ENCODE results near the gene KATNB1. TPM values are rescaled to one million over a fixed set of nuclear protein-coding genes. Genes with fewer than 3 reads are reported as not detected.
"Not testable (repeated sequence)": the region's sequence is repeated elsewhere in the genome, so short reads cannot be mapped to it uniquely, and the experiment has no call there.

Gene KATNB1
- total RNA-seq, 1 donor from 2014 or later, result 33.5 TPM

DNA sequence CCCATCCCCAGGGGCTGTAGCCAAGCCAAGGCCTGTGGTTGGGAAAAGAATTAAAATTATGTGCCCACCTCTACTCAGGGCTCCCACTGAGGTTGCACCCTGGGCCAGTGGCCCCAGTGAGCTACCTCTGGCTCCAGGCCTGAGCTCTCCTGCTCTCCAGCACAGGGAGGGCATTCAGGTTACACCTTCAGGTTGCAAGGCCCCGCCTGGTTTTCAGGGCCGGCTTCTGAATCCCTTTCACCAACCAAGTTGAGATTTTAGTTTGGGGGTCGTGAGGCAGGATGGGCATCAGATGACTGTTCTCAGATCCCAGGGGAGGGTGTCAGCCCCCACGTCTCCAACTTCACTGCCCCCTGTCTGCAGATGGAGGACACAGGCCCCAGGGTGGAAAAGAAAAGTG is 8.0 kb upstream of the KATNB1 start:
- H3K27me3 Mint-ChIP-seq (ENCODE audit: insufficient read depth, low read depth), result peaks cover 2% of the 10 kb centered on the region
- H3K4me3 Mint-ChIP-seq, result peak overlapping the region; percentile 52
- no peaks in the 10 kb centered on the region for H3K36me3 ChIP-seq
- H3K27ac Mint-ChIP-seq, result no peak overlapping the region
- TF ChIP-seq, protein P1, sequence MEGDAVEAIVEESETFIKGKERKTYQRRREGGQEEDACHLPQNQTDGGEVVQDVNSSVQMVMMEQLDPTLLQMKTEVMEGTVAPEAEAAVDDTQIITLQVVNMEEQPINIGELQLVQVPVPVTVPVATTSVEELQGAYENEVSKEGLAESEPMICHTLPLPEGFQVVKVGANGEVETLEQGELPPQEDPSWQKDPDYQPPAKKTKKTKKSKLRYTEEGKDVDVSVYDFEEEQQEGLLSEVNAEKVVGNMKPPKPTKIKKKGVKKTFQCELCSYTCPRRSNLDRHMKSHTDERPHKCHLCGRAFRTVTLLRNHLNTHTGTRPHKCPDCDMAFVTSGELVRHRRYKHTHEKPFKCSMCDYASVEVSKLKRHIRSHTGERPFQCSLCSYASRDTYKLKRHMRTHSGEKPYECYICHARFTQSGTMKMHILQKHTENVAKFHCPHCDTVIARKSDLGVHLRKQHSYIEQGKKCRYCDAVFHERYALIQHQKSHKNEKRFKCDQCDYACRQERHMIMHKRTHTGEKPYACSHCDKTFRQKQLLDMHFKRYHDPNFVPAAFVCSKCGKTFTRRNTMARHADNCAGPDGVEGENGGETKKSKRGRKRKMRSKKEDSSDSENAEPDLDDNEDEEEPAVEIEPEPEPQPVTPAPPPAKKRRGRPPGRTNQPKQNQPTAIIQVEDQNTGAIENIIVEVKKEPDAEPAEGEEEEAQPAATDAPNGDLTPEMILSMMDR (IDR thresholded peaks at IDR 0.05), result peak; percentile 11
- TF ChIP-seq EZH2 (IDR thresholded peaks at IDR 0.05), result no peak
- H3K36me3 Mint-ChIP-seq, result no peaks in the 10 kb centered on the region
- no peak overlapping the region for H3K4me3 ChIP-seq
- H3F3A ChIP-seq (ENCODE audit: low read depth), result no peaks in the 10 kb centered on the region
- H3K79me2 ChIP-seq (ENCODE audit: low read depth), result no peaks in the 10 kb centered on the region
- H3K9me3 ChIP-seq (ENCODE audit: low read depth), result no peaks in the 10 kb centered on the region
- no peaks in the 10 kb centered on the region for H4K20me1 ChIP-seq (ENCODE audit: low read depth)
- H2AFZ ChIP-seq (replicated peaks), result no peak overlapping the region
- no peak for DNase-seq (ENCODE audit: low spot score)
- H3K4me2 ChIP-seq, result no peak overlapping the region
- H3K4me1 Mint-ChIP-seq, result no peaks in the 10 kb centered on the region
- no peaks in the 10 kb centered on the region for H3K9me3 Mint-ChIP-seq
- no peaks in the 10 kb centered on the region for H3K27me3 ChIP-seq
- H3K27ac ChIP-seq, result no peak overlapping the region
- no peaks in the 10 kb centered on the region for H3K4me1 ChIP-seq
- no peak overlapping the region for H3K9ac ChIP-seq

DNA sequence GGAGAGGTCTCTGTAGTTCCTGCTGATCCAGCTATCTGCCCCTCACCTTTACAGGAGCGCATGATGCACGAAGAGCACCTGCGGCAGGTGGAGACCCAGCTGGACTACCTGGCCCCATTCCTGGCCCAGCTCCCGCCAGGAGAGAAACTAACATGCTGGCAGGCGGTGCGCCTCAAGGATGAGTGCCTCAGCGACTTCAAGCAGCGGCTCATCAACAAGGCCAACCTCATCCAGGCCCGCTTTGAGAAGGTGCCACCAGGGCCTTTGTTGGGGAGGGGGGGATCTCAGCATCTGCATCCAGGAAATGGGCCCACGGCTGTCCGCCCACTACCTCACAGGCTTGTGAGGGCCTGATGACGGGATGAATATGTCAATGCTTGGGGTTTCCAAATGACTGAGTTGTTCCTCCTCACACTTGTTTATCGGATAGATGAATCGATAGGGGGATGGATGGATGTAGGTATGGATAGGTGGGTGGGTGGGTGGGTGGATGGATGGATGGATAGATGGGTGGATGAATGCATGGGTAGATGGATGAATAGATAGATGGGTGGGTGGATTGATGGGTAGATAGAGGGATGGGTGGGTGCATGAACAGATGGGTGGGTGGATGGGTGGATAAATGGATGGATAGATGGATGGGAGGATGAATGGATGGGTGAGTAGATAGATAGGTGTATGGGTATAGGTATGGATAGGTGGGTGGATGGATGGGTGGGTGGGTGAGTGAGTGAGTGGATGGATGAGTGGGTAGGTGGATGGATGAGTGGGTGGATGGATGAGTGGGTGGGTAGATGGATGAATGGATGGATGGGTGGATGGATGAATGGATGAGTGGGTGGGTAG is 7.0 kb upstream of the KATNB1 start:
- H3K4me2 ChIP-seq, result no peak overlapping the region
- TF ChIP-seq EZH2 (IDR thresholded peaks at IDR 0.05), result no peak
- TF ChIP-seq, protein P1 (IDR thresholded peaks at IDR 0.05), result no peak
- no peak for TF ChIP-seq EZH2phosphoT487 (IDR thresholded peaks at IDR 0.05)
- H3K9ac ChIP-seq, result no peak overlapping the region
- no peak overlapping the region for H2AFZ ChIP-seq (replicated peaks)
- no peaks in the 10 kb centered on the region for H3K4me1 Mint-ChIP-seq
- H3K79me2 ChIP-seq (ENCODE audit: low read depth), result no peaks in the 10 kb centered on the region
- H3F3A ChIP-seq (ENCODE audit: low read depth), result peaks cover 6% of the 10 kb centered on the region
- H3K36me3 Mint-ChIP-seq, result no peaks in the 10 kb centered on the region
- no peak overlapping the region for H3K27ac ChIP-seq
- H4K20me1 ChIP-seq (ENCODE audit: low read depth), result no peaks in the 10 kb centered on the region
- peak overlapping the region; percentile 50 for H3K27ac Mint-ChIP-seq
- H3K27me3 ChIP-seq, result no peaks in the 10 kb centered on the region
- no peaks in the 10 kb centered on the region for H3K9me3 ChIP-seq (ENCODE audit: low read depth)
- no peaks in the 10 kb centered on the region for H3K9me3 Mint-ChIP-seq
- no peaks in the 10 kb centered on the region for H3K36me3 ChIP-seq
- no peaks in the 10 kb centered on the region for H3K4me1 ChIP-seq
- DNase-seq (ENCODE audit: low spot score), result no peak
- no peak overlapping the region for H3K4me3 Mint-ChIP-seq
- H3K27me3 Mint-ChIP-seq (ENCODE audit: insufficient read depth, low read depth), result peaks cover 3% of the 10 kb centered on the region
- no peak overlapping the region for H3K4me3 ChIP-seq

DNA sequence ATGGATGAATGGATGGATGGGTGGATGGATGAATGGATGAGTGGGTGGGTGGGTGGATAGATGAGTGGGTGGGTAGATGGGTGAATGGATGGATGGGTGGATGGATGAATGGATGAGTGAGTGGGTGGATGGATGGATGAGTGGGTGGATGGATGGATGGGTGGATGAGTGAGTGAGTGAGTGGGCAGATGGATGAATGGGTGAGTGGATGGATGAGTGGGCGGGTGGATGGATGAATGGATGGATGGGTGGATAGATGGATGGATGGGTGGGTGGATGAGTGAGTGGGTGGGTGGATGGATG is 6.4 kb upstream of the KATNB1 start:
- H3K9me3 ChIP-seq (ENCODE audit: low read depth), result no peaks in the 10 kb centered on the region
- no peaks in the 10 kb centered on the region for H3K36me3 ChIP-seq
- peaks cover 8% of the 10 kb centered on the region for H3F3A ChIP-seq (ENCODE audit: low read depth)
- no peaks in the 10 kb centered on the region for H3K36me3 Mint-ChIP-seq
- no peak overlapping the region for H2AFZ ChIP-seq (replicated peaks)
- no peak overlapping the region for H3K4me3 ChIP-seq
- no peak overlapping the region for H3K27ac Mint-ChIP-seq
- no peak for DNase-seq (ENCODE audit: low spot score)
- no peaks in the 10 kb centered on the region for H4K20me1 ChIP-seq (ENCODE audit: low read depth)
- peaks cover under 1% of the 10 kb centered on the region for H3K79me2 ChIP-seq (ENCODE audit: low read depth)
- H3K4me1 Mint-ChIP-seq, result no peaks in the 10 kb centered on the region
- H3K9ac ChIP-seq, result no peak overlapping the region
- no peaks in the 10 kb centered on the region for H3K27me3 ChIP-seq
- TF ChIP-seq, protein P1 (IDR thresholded peaks at IDR 0.05), result no peak
- TF ChIP-seq EZH2 (IDR thresholded peaks at IDR 0.05) (no peak), EZH2phosphoT487 (IDR thresholded peaks at IDR 0.05) (no peak)
- no peak overlapping the region for H3K4me2 ChIP-seq
- peaks cover 3% of the 10 kb centered on the region for H3K27me3 Mint-ChIP-seq (ENCODE audit: insufficient read depth, low read depth)
- H3K4me1 ChIP-seq, result peaks cover under 1% of the 10 kb centered on the region
- no peaks in the 10 kb centered on the region for H3K9me3 Mint-ChIP-seq
- H3K4me3 Mint-ChIP-seq, result no peak overlapping the region
- no peak overlapping the region for H3K27ac ChIP-seq

DNA sequence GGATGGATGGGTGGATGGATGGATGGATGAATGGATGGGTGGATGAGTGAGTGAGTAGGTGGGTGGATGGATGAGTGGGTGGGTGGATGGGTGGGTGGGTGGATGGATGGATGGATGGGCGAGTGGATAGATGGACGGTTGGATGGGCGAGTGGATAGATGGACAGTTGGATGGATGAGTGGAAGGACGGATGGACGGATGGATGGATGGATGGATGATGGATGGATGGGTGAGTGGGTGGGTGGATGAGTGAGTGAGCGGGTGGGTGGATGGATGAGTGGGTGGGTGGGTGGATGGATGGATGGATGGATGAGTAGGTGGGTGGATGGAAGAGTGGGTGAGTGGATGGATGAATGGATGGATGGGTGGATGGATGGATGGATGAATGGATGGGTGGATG is 5.7 kb upstream of the KATNB1 start:
- H4K20me1 ChIP-seq (ENCODE audit: low read depth); H3K4me3 ChIP-seq; DNase-seq (ENCODE audit: low spot score); H3K9me3 ChIP-seq (ENCODE audit: low read depth); H3K9ac ChIP-seq; H3K4me1 Mint-ChIP-seq; H3K4me1 ChIP-seq; H3K27me3 ChIP-seq; H2AFZ ChIP-seq (replicated peaks); H3K79me2 ChIP-seq (ENCODE audit: low read depth); H3K4me3 Mint-ChIP-seq; H3K4me2 ChIP-seq; H3K36me3 ChIP-seq; H3F3A ChIP-seq (ENCODE audit: low read depth); H3K27ac Mint-ChIP-seq; H3K27ac ChIP-seq; H3K9me3 Mint-ChIP-seq; H3K27me3 Mint-ChIP-seq (ENCODE audit: insufficient read depth, low read depth); H3K36me3 Mint-ChIP-seq: not testable (repeated sequence)

All from neural progenitor cell (in vitro differentiated cells).